Activated CD8-positive, alpha-beta memory T cell treated with anti-CD3 and anti-CD28 coated beads, Interleukin-2, amount 50 U/mL, for 24 hours (primary cell): ENCODE measurements around the gene SNX9.
"Not testable (repeated sequence)": the region's sequence is repeated elsewhere in the genome, so short reads cannot be mapped to it uniquely, and the experiment has no call there.

Experiments
- DNase-seq: peaks from one replicate; pipeline ENCODE4 v3.0.0-alpha.2; 2020; ENCODE audit errors: extremely low read depth

The SNX9 gene

GRCh38 chr6:157887892-157888291, 64.8 kb downstream of the SNX9 start:
- DNase-seq, result no peak

DNA sequence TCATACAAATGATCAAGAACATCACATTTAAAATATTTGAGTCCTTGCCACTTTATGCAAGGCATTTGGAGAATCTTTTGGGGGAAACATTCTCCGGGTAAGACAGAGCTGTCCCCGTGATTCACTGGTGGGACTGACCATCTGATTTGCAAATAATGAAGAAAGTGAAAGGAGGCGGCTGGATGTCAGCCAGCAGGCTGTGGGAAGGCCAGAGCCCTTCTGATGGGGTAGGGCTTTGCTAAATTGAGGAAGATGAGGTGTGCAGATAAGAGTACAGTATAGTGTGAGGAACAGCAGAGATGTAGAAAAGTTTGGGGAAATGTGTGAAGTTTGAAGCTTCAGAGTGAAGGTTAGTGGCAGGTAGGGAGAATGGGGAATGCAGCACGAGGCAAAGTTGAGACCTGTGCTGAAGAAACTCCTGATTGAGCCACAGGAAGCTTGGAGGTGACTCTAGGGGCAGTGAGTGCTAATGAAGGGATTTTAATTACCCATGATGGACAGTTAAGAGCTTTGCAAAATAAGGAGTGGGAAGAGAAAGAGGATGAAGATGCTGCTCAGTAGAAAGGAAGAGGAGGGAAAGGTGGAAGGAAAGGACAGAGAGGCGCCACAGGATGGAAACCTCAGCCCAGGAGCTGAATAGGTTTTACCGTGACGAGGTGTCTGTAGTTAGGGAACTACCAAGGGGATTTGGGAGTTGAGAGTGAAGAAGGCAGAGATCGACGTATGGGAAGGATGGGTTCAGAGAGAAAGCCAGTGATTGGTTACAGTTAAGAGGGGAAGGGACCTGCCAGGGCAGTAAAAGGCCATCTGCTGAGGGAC, 68.7 kb downstream of the SNX9 start:
- no peak for DNase-seq

- no peak for DNase-seq
These were observed 69.4 kb downstream of the SNX9 start for GRCh38 chr6:157892363-157892877.

- no peak for DNase-seq
These were observed 70.2 kb downstream of the SNX9 start for GRCh38 chr6:157893238-157893637.

DNA sequence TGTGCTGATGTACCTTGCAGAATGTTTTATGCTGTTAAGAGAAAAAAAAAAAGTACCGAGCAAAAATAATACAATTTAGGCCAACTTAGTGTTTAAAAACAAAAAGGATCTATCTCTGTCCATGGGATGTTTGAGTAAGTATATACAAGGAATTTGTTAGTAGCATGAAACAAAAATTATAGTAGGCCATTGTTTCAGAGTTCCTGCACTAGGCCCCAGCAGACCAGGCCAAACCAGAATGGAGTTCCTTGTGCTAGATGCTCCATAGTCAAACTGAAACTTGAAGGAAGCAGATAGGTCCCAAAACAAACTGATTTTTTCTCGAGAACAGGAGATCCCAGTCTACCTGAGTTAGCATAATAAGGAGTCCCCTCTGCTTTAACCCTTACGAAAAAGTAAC, 72.5 kb downstream of the SNX9 start:
- no peak for DNase-seq

DNA sequence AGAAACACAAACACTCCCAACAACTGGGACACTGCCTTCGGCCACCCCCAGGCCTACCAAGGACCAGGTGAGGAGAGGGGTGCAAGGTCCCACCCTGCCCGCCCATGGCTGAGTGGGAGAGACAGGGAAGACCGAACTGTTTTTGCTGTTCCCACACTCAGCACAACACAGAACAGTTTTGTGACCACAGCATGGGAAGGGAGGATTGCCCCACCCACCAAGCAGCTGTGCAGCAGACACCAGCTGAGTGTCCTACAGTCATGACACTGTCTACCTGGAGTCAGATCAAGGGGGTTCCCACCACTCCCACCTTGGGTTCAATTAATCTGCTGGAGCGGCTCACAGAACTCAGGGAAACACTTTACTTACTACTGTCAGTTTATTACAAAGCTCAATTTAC, 73.9 kb downstream of the SNX9 start:
- DNase-seq, result no peak

DNA sequence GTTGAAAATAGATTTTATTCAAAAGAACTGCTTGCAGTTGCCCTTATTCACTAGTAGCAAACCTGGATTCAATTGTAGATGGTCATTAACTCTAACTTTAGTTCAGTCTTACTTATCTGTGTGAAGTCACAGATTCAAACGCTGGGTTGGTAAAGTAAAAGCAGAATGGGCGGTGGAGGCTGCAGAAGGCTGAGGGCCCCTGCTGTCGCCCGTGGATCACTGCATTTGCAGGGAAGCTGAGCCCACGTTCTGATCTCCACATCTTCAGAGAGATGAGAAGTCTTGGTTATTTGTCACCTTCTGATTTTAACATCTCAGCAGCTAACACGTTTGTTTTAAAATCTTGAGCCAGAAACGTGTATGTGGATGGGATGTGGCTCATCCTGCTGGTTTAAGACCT, 75.1 kb downstream of the SNX9 start:
- no peak for DNase-seq

DNA sequence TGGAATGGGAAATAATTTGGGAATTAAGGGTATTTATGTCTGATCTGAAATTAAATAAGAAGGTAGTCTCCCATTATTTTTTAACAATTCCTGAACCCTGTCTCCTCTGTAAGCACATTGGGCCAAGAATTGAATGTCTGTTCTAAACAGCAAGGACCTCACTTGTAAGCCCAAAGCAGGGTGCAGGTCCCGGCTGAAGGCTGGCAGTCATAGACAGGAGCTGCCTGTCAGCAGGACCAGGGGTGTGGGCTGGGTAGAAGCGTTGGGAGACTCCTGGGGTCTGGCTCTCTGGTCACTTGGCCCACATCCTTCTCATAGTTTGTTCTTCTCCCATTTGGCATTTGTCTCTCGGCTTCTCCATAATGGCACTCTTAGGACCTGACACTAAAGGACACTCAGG, 75.6 kb downstream of the SNX9 start:
- DNase-seq, result no peak

- not testable (repeated sequence) for DNase-seq
These were observed 77.2 kb downstream of the SNX9 start for GRCh38 chr6:157900262-157900661.

DNA sequence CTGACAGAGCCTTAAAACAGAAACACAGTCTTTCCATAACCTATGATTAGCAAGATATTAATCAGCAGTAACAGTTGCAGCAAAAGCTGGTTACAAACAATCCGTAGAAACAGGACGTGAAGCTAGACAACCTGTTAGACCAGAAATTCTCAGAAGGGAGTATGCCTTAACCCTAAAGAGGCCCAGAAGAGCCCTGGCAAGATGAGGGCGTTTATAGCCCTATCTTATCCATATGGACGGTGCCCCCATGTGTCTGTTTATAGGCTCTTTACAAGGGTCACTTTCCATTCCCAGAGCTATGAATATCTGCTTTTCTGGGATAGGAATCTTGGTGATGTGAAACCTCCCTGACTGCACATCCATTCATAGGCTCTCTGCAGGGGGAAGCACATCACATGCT, 77.7 kb downstream of the SNX9 start:
- DNase-seq, result not testable (repeated sequence)

GRCh38 chr6:157904999-157905398, 82.0 kb downstream of the SNX9 start:
- DNase-seq, result no peak

DNA sequence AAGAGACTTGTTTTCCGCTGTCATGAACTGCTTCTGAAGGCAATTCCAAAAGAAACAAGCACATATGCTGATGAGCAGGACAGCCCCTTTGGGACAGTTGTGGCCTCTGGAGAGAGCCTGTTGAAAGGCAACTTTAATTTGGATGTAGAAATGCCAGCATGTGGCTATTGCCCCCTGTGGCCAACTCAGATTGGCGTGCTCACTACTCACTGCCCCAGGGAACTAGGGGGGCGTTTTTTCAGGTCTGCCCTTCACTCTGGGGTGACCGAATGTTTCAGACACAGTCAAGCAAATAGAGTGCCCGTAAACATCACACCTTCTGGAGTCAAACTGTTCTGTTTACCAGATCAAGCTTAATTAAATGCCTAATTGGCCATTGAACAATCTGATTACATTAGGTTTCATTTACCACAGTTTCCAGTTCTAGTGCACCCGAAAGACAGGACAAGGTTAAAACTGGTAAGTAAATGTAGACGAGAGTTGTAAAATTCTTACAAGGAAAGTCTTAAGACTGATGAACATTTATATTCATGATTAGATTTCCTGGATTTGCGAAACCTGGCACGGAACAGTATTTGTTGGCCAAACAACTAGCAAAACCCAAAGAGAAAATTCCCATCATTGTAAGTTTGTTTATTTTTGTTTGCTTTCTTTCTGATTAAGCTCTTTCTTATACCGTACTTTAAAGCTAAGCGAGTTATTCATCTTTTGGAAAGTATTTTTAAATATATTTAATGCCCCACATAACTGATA, 82.7 kb downstream of the SNX9 start:
- DNase-seq, result no peak

- no peak for DNase-seq
These were observed 83.6 kb downstream of the SNX9 start for GRCh38 chr6:157906537-157907061.

DNA sequence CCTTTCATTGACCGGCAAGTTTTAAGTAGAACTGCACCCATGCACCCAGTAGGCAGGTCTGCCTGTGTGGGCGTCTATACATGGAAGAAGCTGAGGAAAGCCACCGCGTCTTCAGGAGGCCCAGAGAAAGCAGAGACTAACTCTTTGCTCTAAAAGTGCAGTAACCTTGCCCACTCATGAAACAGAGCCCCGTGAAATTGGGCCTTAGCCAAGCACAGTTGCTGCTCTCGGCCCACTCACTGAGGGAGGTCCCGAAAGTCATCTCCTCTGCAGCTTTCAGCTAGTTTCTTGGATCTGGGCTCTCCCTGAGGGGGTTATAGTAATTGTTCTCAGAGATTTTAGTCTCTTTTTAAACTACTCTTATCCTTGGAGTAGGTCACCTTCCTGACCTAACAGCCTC, 84.6 kb downstream of the SNX9 start:
- no peak for DNase-seq

GRCh38 chr6:157908369-157909281, 85.6 kb downstream of the SNX9 start:
- no peak for DNase-seq

DNA sequence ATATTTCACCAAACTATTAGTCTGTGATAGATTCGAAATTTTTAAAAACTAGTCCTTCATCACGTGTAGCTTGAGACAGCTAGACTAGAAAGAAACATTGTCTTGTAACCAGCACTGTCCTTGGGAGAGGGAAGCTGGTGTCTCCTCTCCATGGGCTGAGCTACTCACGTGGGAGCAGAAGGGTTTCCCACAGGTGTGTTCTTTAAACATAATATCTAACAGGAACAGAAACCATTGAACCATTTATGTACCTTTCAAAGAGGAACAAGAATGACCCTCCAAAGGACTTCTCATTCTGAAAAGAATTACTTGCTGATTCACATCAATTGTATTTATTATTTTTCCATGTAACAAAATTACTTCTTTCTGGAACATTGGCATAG, 86.2 kb downstream of the SNX9 start:
- DNase-seq, result no peak

DNA sequence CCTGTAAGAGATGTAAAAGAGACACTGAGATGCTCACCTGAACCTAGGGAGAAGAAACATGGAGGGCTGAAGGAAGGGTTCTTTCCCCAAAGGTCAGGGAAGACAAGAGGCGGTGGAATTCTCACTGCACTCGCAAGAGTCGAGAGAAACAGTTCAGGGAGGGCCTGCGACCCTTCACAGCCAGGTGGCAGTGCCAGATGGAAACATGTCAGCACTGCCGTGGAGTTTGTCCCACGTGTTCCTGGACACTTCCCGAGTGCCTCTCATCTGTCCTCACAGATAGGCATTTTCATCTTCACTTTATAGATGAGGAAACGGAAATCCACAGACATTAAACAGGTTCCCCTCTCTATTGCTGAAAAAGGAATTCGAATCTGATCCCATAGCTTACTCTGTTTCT, 88.2 kb downstream of the SNX9 start:
- DNase-seq, result no peak

DNA sequence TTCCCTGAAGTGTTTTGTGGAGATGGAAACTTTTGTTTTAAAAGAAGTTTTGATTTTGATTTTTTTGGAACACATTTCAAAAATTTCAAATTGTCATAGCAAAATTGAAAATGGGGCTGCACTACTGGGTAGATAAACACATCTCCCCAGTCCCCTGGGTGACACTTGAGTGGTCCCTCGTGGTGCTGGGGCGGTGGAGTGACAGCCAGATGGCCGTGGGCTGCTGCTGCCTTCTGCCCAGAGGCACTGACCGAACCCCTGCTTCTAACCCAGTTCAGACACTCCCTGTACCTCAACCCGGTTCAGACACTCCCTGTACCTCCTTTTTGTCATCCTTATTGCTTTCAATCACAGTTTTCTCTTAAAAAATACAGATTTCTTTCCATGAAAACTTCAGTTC, 88.7 kb downstream of the SNX9 start:
- no peak for DNase-seq

GRCh38 chr6:157912326-157912725, 89.3 kb downstream of the SNX9 start:
- DNase-seq, result no peak

DNA sequence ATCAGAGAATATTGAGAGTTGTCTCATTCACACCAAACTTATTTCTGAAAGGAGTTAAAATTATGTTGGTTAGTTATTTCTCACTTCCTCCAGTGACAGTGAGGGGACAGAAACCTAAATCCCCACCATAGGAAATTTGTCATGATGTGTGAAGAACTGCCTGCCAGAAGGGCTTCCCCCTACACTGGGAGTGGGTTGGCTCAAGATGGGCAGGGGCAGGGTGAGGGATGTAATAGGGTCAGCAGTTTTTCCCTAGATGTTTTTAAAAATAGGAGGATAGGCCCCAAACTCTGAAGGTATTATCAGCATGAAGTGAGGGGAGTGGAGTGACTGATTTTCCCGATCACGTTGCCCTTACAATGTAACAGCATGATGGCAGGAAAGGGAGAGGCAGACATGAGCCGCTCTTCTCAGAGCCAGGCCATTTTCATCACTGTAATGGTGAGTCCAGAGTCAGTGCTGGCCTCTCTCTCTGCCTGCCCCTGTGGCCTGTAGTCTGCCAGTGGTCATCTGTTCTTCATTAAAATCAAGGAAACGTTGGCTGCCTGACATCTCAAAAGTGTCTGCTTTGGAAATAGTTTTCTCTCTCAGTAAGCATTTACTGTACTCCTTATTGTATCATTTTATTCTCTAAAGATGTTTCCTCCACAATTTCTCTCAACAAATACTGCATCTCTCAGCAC, 98.8 kb downstream of the SNX9 start:
- no peak for DNase-seq

DNA sequence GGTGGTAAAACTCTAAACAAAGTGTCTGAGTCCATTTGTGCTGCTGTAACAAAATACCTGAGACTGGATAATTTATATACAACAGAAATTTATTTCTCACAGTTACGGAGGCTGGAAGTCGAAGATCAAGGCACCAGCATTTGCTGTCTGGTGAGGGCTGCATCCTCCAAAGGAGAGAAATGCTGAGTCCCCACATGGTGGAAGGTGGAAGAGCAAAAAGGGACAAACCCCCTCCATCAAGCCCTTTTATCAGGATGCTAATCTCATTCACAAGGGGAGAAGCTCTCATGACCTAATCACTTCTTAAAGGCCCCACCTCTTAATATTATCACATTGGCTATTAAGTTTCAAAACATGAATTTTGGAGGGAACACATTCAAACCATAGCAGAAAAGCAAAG, 102.7 kb downstream of the SNX9 start:
- DNase-seq, result no peak
